GM18520 (cell line): ENCODE results near the gene SERPINF2.
"Not testable (repeated sequence)": the region's sequence is repeated elsewhere in the genome, so short reads cannot be mapped to it uniquely, and the experiment has no call there.

Experiments used
- ATAC-seq: cut with Tn5 transposase; IDR thresholded peaks from one replicate; pipeline ENCODE4 v1.9.1; 2021; ENCODE audit not compliant: unreplicated experiment

SERPINF2 gene

DNA sequence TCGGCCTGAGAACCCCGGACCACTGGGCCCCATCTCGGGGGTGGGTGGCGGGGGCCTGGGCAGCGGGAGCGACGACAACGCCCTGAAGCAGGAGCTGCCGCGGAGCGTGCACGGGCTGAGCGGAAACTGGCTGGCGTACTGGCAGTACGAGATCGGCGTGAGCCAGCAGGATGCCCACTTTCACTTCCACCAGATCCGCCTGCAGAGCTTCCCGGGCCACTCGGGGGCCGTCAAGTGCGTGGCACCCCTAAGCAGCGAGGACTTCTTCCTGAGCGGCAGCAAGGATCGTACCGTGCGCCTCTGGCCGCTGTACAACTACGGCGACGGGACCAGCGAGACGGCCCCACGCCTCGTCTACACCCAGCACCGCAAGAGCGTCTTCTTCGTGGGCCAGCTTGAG is 8.9 kb upstream of the SERPINF2 start:
- no peak for ATAC-seq

DNA sequence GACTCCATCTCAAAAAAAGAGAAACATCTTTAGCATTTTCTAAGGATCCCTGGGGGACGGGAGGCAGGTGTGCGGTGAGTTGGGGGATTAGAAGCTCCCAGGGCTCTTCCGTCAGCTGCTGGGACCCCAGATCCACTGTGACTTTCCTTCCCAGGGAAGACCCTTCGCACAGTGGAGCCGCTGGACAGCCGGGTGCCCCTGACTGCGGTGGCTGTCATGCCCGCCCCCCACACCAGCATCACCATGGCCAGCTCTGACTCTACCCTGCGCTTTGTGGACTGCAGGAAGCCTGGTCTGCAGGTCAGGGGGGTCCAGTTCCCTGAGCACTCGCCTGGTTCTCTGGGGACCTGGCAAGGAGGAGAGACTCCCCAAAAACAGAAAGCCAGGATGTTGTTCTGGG is 7.3 kb upstream of the SERPINF2 start:
- no peak for ATAC-seq

DNA sequence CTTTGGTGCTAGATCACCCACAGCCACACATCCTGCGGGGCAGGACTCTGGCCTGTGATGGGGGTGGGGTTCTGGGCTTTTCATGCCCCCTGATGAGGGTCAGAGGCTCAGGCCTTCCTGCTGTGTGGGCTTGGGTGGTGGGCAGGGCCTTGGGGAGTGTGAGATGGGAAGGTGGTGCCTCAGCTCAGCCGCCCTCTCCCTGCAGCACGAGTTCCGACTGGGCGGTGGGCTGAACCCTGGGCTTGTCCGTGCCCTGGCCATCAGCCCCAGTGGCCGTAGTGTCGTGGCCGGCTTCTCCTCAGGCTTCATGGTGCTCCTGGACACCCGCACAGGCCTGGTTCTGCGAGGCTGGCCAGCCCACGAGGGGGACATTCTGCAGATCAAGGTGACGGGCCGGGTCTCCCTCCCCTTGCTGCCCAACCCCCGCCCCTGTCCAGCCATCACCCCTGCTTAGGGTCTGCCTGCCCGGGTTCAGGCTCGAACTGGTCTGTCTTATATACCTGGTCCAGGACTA is 6.8 kb upstream of the SERPINF2 start:
- no peak for ATAC-seq

DNA sequence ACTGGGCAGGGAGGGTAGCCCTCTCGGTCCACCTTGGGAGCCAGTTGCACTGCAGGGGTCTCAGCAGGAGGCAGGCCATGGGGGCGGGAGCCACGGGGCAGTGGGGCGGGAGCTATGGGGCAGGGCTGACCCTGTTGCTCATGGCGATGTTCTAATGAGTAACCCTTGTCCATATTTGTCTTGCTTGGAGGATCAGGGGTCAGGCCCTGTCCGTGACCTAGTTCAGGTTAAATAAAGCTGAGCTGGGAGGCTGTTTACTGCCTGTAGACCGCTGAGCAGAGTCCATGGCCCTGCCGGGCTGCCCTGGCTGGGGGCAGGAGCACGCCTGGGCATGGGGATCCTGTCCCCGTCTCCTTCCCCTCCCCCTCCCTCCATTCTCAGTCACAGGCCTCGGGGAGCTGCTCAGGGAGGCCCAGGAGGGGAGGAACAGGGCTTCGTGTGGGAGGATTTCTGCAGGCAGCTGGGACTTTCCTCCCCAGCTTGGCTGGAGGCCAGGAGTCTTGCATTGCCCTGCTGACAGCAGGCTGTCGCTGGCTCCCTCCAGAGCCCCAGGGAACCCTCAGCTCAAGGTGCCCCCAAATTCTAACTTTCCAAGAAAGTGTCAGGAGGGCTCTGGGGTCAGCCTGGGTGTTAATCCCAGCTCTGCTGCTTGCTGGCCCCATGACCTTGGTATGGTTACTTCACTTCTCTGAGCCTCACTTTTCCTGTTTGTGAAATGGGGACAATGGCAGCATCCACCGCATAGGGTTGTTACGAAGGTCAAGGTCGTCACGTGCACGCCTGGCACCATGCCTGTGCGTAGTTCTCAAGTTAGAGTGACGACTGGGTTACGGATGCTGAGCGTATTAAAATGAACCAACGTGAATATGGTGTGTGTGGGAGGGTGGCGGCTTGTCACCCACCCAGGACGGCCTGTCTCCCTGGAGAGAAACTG is 6.1 kb upstream of the SERPINF2 start:
- ATAC-seq = no peak

DNA sequence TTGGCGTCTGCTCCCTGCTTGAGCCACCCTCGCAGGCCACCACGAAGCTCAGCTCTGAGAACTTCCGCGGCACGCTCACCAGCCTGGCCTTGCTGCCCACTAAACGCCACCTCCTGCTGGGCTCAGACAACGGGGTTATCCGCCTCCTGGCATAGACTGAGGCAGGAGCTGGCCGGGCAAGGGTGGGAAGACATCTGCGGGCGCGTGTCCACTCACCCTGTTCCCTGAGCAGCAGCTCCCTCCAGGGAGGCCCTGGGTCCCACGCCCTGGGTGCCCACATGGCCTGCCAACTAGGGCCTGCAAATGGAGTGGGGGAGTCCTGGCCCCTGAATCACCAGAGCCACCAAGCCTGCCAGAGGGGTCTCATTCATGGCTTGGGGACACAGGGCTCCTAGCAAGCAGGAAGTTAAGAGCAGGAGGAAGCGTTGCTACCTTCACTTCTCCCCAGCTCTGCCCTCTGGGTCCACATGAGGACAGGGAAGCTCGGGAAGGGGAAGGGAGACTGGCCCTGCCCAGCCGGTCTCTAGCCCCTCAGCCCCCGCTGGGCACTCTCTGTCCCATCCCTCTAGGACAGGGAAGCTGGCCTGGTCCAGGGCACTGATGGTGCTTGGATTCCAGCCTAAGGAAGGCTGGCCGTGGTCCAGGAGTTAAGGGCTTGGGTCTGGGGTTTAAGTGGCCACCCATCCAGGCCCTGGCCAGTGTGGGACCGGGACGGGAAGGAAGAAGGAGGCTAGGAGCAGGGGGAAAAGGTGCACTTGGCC is 5.0 kb upstream of the SERPINF2 start:
- no peak for ATAC-seq

DNA sequence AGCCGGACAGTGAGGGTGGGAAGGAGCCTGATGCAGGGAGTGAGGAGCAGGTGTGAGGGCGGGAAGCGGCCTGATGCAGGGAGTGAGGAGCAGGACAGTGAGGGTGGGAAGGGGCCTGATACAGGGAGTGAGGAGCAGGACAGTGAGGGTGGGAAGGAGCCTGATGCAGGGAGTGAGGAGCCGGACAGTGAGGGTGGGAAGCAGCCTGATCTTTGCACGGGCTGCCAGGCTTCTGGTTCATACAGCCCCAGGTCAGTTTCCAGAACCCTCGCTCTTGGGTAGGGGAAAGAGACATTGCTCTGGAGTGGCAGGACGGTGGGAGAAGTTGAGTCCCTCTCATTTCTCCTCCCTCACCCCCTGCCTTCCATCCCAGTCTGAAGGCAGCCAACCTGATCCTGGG is 772 bp upstream of the SERPINF2 start:
- ATAC-seq = not testable (repeated sequence)

DNA sequence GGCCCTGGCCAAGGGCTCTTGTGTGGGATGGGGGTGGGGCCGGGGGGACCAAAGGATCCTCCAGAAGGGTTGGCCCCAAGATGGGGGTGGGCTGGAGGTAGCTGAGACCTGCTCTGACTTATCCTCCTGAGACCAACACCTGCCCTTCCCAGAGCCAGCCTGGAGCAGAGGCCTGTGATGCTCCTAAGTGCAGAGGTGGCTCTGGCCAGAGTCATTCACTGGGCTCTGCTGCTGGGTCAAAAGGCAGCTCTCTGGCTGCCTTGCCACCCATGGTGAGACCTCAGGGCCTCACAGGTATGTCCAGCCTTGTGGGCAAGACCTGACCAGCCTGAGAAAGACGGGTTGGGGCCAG is 393 bp downstream of the SERPINF2 start:
- ATAC-seq = no peak

DNA sequence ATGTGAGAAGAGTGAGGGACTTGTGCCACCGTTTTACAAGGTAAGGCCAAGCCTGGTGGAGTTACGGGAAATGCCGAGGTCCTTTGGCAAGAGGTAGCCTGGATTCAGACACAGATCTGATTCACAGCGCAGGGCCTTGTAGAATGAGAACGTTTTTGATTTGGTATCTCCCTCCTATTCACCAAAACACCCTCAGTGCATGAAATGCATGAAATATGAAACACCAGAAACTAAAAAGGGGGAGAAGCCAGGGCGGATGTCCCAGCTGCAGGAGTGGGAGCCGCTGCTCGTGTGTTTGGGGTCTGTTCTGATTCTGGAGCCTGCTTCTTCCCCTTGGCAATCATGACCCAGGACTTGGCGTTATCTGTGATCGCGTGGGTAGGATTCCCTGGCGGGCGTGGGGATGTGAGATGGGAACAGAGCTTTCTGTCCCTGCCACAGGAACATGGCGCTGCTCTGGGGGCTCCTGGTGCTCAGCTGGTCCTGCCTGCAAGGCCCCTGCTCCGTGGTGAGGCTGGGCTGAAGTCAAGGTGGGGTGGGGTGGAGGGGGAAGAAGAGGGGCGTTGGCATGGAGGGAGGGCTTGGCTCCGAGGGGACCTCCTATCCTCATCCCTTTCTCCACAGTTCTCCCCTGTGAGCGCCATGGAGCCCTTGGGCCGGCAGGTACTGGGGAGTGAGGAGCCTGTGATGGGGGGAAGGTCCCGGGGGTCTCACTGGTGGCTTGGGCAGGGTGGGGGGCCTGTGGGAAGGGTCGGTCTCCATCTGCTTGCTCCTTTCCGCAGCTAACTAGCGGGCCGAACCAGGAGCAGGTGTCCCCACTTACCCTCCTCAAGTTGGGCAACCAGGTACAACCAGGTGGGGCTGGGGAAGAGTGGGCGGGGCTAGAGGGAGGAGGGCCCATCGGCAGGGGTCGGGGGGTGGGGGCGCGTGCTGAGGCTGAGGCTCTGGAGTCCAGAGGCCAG is 2.2 kb downstream of the SERPINF2 start:
- ATAC-seq = no peak

DNA sequence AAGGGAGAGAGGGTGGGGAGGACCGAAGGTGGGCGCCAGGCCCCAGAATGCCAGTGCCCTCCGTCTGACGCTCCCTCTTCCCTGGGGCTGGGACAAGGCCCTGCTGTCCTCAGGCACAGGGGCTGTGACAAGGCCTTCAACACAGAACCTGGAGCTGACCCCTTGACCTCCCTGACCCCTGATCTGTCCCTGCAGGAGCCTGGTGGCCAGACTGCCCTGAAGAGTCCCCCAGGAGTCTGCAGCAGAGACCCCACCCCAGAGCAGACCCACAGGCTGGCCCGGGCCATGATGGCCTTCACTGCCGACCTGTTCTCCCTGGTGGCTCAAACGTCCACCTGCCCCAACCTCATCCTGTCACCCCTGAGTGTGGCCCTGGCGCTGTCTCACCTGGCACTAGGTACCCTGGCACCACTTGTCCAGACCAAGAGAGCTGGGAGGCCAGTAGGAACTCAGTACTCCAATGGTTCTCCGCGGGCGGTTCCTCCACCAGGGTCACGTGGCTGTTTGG is 2.9 kb downstream of the SERPINF2 start:
- no peak for ATAC-seq

DNA sequence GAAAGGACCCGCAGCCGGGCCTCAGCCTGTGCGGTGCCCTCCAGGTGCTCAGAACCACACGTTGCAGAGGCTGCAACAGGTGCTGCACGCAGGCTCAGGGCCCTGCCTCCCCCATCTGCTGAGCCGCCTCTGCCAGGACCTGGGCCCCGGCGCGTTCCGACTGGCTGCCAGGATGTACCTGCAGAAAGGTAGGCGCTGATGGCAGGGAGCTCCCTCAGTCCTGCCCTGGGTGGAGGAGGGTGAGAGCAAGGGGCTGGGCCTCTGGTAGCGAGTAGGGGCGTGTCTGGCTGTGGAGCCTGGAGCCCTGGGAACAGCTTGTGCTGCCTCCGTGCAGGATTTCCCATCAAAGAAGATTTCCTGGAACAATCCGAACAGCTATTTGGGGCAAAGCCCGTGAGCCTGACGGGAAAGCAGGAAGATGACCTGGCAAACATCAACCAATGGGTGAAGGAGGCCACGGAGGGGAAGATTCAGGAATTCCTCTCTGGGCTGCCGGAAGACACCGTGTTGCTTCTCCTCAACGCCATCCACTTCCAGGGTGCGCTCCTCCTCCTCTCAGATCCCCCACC is 4.4 kb downstream of the SERPINF2 start:
- no peak for ATAC-seq

DNA sequence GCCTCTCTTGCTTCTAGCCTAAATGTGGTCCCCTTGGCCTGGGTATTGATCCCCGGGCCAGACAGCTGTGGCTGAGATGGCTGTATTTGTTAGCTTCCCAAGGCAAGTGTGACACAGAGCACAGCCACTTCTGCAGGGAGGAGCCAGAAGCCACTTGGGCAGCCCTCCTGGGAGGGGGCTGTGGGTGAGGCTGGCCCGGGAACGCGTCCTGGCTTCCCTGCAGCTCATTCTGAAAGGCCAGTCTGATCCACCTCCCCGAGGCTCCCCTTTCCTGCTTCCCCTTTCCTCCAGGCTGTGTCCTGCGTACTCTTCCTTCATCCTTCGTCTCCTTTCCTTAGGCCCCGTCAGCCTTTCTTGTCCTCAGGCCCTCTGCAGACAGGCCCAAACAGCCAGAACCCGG is 8.0 kb downstream of the SERPINF2 start:
- ATAC-seq = no peak

DNA sequence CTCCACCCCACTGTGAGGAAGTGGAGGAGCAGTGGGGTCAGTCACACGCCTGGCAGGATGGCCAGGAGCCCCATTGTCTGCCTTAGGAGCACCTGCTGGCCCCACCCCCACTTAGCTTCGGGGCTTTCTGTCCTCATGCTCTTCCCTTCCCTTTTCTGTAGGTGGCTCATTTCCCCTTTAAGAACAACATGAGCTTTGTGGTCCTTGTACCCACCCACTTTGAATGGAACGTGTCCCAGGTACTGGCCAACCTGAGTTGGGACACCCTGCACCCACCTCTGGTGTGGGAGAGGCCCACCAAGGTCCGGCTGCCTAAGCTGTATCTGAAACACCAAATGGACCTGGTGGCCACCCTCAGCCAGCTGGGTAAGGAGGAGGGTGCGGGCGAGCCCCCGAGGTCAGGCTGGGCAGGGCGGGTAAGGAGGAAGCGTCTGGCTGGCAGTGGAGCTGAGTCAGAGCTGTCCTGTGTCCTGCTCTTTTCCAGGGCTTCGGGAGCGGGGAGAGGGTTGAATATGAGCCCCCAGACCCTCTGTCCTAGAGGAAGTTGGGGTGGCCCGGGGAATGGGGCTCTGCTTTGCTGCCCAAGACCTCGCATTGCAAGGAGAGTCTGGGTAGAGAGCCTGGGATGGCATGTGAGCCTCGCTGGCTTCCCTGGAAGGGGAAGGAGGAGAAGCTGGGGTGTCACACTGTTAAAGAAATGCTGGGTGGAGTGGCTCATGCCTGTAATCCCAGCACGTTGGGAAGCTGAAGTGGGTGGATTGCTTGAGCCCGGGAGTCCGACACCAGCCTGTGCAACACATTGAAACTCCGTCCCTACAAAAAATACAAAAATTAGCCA is 10.0 kb downstream of the SERPINF2 start:
- no peak for ATAC-seq

DNA sequence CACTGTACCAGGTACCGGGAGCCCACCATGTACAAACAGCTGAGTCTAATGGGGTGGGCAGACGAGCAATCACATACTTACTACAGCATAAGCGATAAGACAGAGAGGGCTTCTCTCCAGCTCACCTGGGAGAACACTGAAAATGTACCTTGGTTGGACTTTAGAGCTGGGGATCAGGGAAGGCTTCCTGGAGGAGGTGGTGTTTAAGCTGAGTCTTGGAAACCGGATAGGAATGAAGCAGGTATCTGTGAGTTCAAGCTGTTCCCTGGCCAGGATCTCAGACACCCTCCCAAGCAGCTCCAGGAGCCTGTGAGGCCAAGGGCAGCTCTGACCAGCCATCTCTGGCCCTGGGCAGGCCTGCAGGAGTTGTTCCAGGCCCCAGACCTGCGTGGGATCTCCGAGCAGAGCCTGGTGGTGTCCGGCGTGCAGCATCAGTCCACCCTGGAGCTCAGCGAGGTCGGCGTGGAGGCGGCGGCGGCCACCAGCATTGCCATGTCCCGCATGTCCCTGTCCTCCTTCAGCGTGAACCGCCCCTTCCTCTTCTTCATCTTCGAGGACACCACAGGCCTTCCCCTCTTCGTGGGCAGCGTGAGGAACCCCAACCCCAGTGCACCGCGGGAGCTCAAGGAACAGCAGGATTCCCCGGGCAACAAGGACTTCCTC is 11.2 kb downstream of the SERPINF2 start:
- ATAC-seq = no peak

DNA sequence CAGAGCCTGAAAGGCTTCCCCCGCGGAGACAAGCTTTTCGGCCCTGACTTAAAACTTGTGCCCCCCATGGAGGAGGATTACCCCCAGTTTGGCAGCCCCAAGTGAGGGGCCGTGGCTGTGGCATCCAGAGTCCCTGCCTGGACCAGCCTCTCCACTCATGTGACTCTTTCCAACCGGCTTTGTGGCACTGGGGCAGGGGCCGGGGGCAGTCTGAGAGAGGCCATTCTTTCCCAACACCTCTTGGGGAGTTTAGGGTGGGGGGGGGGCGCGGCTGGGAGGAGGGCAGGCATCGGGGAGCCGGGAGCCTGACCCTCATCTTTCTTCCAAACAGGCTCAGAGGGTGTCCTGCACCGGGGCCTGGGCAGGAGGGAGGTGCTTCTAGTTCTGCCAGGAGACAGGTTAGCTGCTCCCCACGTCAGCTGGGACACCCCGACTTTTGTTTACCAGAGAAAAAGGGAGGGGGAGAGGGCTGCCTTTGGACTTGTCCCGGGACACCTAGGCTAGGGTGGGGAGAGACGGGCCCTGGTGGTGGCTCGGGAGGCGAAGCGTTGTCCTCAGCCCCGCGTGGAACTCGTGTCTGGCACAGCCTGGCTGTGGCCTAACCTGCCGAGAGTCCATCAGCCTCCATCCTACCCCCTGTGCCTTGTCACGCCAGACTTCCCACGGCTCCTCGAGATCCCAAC is 11.9 kb downstream of the SERPINF2 start:
- no peak for ATAC-seq

DNA sequence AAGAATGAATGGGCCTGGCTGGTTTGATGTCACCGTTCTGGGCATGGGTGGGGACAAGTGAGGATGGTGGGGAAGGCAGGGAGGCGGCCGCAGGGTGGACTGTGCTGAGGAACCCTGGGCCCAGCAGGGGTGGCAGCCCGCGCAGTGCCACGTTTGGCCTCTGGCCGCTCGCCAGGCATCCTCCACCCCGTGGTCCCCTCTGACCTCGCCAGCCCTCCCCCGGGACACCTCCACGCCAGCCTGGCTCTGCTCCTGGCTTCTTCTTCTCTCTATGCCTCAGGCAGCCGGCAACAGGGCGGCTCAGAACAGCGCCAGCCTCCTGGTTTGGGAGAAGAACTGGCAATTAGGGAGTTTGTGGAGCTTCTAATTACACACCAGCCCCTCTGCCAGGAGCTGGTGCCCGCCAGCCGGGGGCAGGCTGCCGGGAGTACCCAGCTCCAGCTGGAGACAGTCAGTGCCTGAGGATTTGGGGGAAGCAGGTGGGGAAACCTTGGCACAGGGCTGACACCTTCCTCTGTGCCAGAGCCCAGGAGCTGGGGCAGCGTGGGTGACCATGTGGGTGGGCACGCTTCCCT is 12.7 kb downstream of the SERPINF2 start:
- no peak for ATAC-seq

DNA sequence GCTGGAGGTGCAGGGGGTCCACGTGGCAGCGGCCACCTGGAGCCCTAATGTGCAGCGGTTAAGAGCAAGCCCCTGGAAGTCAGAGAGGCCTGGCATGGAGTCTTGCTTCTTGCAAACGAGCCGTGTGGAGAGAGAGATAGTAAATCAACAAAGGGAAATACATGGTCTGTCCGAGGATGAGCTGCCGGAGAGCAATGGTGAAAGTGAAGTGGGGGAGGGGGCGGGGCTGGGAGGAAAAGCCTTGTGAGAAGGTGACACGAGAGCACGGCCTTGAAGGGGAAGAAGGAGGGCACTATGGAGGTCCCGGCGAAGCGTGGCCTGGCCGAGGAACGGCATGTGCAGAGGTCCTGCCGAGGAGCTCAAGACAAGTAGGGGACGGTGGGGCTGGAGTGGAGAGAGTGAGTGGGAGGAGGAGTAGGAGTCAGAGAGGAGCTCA is 13.2 kb downstream of the SERPINF2 start:
- ATAC-seq = no peak

DNA sequence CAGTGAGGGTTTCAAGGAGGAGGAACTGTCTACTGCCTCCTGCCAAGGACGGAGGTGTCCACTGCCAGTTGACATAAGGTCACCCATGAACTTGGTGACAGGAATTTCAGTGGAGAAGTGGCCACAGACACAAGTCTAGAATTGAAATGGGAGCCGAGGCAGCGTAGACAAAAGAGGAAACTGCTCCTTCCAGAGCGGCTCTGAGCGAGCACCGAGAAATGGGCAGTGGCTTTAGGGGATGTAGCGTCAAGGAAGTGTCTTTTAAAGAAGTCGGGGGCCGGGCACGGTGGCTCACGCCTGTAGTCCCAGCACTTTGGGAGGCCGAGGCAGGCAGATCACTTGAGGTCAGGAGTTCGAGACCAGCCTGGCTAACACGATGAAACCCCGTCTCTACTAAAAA is 16.1 kb downstream of the SERPINF2 start:
- no peak for ATAC-seq

DNA sequence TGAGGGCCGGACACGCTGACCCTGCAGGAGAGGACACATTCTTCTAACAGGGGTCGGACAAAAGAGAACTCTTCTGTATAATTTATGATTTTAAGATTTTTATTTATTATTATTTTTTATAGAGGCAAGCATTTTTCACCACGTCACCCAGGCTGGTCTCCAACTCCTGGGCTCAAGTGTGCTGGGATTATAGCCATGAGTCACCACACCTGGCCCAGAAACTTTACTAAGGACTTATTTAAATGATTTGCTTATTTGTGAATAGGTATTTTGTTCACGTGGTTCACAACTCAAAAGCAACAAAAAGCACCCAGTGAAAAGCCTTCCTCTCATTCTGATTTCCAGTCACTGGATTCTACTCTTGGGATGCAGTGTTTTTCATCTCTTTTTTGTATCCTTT is 16.9 kb downstream of the SERPINF2 start:
- no peak for ATAC-seq
